Body of pancreas (tissue), 4 donors: ENCODE data around the gene CAMSAP1. TPM values are rescaled to one million over a fixed set of nuclear protein-coding genes. Genes with fewer than 3 reads are reported as not detected.

ENCODE experiments used
- ATAC-seq: fragments of 150-250 bp; one replicate; pipeline ENCODE4 v1.9.1; 2016
- DNase-seq, 4 donors: peaks; one replicate each; pipeline ENCODE4 v3.0.0-alpha.2; 2019
- H3K27ac ChIP-seq, 4 donors: fragments of 200-600 bp; sonication (generic); 1 replicate in 3 of 4; 2 replicates in 1 of 4; pipeline versions ENCODE4 v1.5.1 to v1.6.1; 2016 to 2019; ENCODE audit warnings: mild to moderate bottlenecking in 1 of 4, mixed read lengths in 1 of 4, moderate library complexity in 1 of 4
- H3K27me3 ChIP-seq, 2 donors: fragments of 200-600 bp; sonication (generic); one replicate each; pipeline ENCODE4 v1.6.0; 2016; ENCODE audit warnings: mild to moderate bottlenecking in 1 of 2
- H3K36me3 ChIP-seq, 2 donors: fragments of 200-600 bp; sonication (generic); replicated peaks in 1 of 2; 2 replicates each; pipeline ENCODE4 v1.5.1; 2016; ENCODE audit warnings: low read depth in 2 of 2; ENCODE audit not compliant: insufficient read depth in 1 of 2
- H3K4me1 ChIP-seq: fragments of 200-600 bp; sonication (generic); one replicate; pipeline ENCODE4 v1.6.0; 2016
- H3K4me3 ChIP-seq, 2 donors: fragments of 200-600 bp; sonication (generic); 1 replicate in 1 of 2; 2 replicates in 1 of 2; pipeline ENCODE4 v1.5.1; 2016 to 2019
- H3K9me3 ChIP-seq, 3 donors: fragments of 200-600 bp; sonication (generic); 1 replicate in 2 of 3; 2 replicates in 1 of 3; pipeline ENCODE4 v1.5.1; 2016
- CTCF ChIP-seq, 7 experiments: fragments of 450-650 bp in 4 of 7; fragments of 200-600 bp in 3 of 7; sonication (generic) in 3 of 7; IDR thresholded peaks; one replicate each; pipeline ENCODE4 v1.5.1; 2016 to 2019; ENCODE audit warnings: antibody characterized with exemption in 7 of 7
- POLR2A ChIP-seq, 3 donors: fragments of 450-650 bp; IDR thresholded peaks; one replicate each; pipeline ENCODE4 v1.6.1; 2016; ENCODE audit warnings: antibody characterized with exemption in 3 of 3, mild to moderate bottlenecking in 2 of 3
- WGBS, 2 donors: methylation state at CpG; one replicate each; pipeline ENCODE4 v1.1.5; 2017; 5-methylcytosine and 5-hydroxymethylcytosine counted together
- intact Hi-C: fragments of 100-400 bp; cut with DNase I; formaldehyde crosslinking; loops from one replicate; pipeline ENCODE4 v1.15.1; 2023
- total RNA-seq, 2 donors: library from RNA; depleted of rRNA; stranded (reverse); fragments of >200 nt; gene quantifications; one replicate each; pipeline ENCODE4 v1.1.0, GENCODE V29; 2016

Gene CAMSAP1
- total RNA-seq, 2 donors from 2014 or later: 14.8 to 30.3 TPM

- H3K27me3 ChIP-seq: no peaks in the 10 kb centered on the region
- H3K9me3 ChIP-seq: no peaks in the 10 kb centered on the region
- no peak overlapping the region for H3K4me3 ChIP-seq
- WGBS, 2 donors: 90 to 95% methylated on average over 10 of the region's 10 CpGs
- H3K36me3 ChIP-seq: no peaks in the 10 kb centered on the region
- no peak overlapping the region for H3K27ac ChIP-seq
- no peak for DNase-seq
- ATAC-seq: no peak
- intact Hi-C loops: no loop called here
- TF ChIP-seq CTCF (IDR thresholded peaks at IDR 0.05): no peak
- no peak for TF ChIP-seq POLR2A (IDR thresholded peaks at IDR 0.05)
- H3K4me1 ChIP-seq: no peaks in the 10 kb centered on the region
Measured at GRCh38 chr9:135803441-135803840, 103.9 kb downstream of the CAMSAP1 start.

GRCh38 chr9:135802876-135803419, 104.4 kb downstream of the CAMSAP1 start:
- Histone ChIP-seq H3K4me1 (no peaks in the 10 kb centered on the region), H3K9me3 (no peaks in the 10 kb centered on the region), H3K27me3 (no peaks in the 10 kb centered on the region), H3K36me3 (no peaks in the 10 kb centered on the region), H3K27ac (no peak overlapping the region), H3K4me3 (no peak overlapping the region)
- ATAC-seq: no peak
- TF ChIP-seq POLR2A (IDR thresholded peaks at IDR 0.05) (no peak), CTCF (IDR thresholded peaks at IDR 0.05) (no peak)
- WGBS, 2 donors: 70 to 77% methylated on average over 6 to 16 of the region's 18 CpGs
- intact Hi-C loops: no loop called here
- no peak for DNase-seq

GRCh38 chr9:135801070-135801469, 106.3 kb downstream of the CAMSAP1 start:
- TF ChIP-seq CTCF (IDR thresholded peaks at IDR 0.05) (no peak), POLR2A (IDR thresholded peaks at IDR 0.05) (no peak)
- Histone ChIP-seq H3K27ac (no peak overlapping the region), H3K9me3 (no peaks in the 10 kb centered on the region), H3K4me1 (no peaks in the 10 kb centered on the region), H3K27me3 (no peaks in the 10 kb centered on the region), H3K36me3 (no peaks in the 10 kb centered on the region), H3K4me3 (no peak overlapping the region)
- DNase-seq: no peak
- ATAC-seq: no peak
- 80 to 93% methylated on average over 6 of the region's 6 CpGs for WGBS, 2 donors
- intact Hi-C loops: no loop called here

- 90% methylated on average over 12 to 13 of the region's 13 CpGs for WGBS, 2 donors
- no peaks in the 10 kb centered on the region for H3K27me3 ChIP-seq
- no peak overlapping the region for H3K4me3 ChIP-seq
- no peaks in the 10 kb centered on the region for H3K9me3 ChIP-seq
- no peak for DNase-seq
- H3K27ac ChIP-seq: no peak overlapping the region
- no peak for ATAC-seq
- H3K36me3 ChIP-seq: no peaks in the 10 kb centered on the region
- no peak for TF ChIP-seq POLR2A (IDR thresholded peaks at IDR 0.05)
- TF ChIP-seq CTCF (IDR thresholded peaks at IDR 0.05): no peak
- H3K4me1 ChIP-seq: no peaks in the 10 kb centered on the region
- intact Hi-C loops: no loop called here
Measured at GRCh38 chr9:135799261-135799660, 108.1 kb downstream of the CAMSAP1 start.

GRCh38 chr9:135798263-135798585, 109.1 kb downstream of the CAMSAP1 start:
- WGBS, 2 donors: 68 to 73% methylated on average over 8 to 10 of the region's 10 CpGs
- H3K27ac ChIP-seq: no peak overlapping the region
- DNase-seq: no peak
- H3K36me3 ChIP-seq: no peaks in the 10 kb centered on the region
- H3K4me3 ChIP-seq: no peak overlapping the region
- intact Hi-C loops: no loop called here
- no peaks in the 10 kb centered on the region for H3K9me3 ChIP-seq
- no peak for ATAC-seq
- H3K27me3 ChIP-seq: no peaks in the 10 kb centered on the region
- H3K4me1 ChIP-seq: no peaks in the 10 kb centered on the region
- TF ChIP-seq POLR2A (IDR thresholded peaks at IDR 0.05) (no peak), CTCF (IDR thresholded peaks at IDR 0.05) (no peak)
